Activated T-helper 1 cell treated with Interleukin-2 at 50 U/mL for 16 hours (primary cell): ENCODE measurements around the gene ZMAT5.
"Not testable (repeated sequence)": the region's sequence is repeated elsewhere in the genome, so short reads cannot be mapped to it uniquely, and the experiment has no call there.

Experiments
- DNase-seq: peaks from one replicate; pipeline ENCODE4 v3.0.0-alpha.2; 2020; ENCODE audit warnings: low read depth

Gene ZMAT5

DNA sequence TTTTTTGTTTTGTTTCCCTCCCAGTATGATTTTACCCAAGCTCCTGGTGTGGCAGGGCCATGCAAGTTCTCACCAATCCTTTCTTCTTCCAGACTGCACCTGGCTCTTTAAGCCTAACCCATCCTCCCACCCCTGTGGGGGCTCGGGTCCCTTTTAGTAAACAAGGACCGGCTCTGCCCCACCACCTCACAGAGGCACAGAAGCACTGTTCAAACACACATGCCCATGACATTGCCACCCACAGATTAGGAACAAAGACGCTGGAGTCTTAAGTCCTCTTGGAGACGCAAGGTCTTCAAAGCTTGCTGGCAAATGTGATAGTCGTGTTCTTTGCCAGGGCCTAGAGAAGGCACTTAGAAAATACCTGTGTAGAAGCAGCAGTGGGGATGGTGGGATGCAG is 19.2 kb upstream of the ZMAT5 start:
- DNase-seq = no peak

DNA sequence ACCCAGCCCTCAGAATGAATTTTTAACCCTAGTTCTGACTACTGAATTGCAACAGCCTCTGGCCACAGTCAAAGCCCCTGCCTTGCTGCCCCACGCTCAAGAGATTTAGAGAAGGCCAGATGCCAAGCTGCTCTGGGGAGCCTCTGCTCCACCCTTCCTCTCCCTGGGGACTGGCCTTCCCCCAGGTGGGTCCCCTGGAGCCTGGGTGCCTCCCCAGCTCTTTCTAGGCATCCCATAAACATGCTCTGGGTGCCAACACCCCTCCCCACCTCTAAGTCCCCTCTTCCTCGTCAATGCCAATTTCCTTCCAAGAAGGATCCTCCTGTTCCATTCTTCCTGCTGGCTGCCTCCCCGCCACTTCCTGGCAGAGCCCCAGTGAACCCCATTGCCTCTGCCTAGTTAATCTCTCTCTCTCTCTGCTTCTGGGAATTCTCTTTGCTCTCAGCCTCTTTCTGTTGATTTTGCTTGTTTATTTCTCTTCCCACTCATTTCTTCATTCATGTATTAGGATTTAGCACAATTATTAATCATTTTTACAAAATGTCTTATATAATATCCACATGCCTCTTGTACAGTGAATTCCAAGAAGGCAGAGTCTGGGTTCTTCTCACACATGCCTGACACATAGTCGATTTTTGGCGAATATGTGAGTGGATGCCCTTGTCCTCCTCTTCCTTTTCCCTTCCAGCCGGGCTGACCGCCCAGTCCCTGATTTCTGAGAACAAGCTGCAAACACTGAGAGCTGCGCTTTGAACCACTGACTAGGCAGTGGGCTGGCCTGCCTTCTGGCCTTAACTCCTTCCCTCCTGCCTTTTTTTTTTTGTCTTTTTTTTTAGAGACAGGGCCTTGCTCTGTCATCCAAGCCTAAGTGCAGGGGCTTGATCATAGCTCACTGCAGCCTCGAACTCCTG is 17.9 kb upstream of the ZMAT5 start:
- DNase-seq = no peak

DNA sequence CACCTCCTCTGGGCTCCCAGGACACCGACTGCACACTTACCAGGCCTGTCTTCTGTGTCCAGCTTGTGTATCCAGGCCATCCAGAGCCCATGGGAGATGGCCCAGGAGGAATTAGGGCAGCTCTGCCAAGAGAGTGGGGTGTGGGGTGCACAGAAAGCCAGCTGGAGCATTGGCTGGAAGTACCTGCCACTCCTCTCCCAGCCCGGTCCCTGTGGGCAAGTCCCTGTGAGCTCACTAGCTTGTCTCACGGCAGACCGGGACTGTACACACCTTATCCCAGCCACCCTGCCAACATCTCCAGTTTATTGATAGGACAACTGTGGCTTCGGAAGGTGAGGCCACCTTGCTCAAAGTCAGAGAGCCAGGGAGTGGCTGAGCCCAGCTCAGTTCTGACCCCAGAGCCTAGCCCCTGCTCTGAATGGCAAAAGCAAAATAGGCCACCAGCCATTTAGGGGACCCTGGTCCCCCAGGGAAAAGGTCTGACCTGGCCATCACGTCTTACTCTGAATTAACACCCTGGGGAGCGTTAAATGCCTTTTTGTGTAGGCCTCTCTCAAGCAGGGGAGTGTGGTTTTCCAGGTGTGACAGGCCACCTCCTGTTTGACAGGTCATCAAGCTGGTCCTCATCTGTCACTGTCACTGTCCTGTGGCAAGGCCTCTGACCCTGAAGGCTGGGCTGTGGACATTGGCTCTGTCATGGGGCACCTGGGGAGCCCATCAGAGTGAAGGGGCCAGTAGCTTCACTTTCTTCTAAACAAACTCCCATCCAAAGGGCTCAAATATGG is 15.4 kb upstream of the ZMAT5 start:
- no peak for DNase-seq

DNA sequence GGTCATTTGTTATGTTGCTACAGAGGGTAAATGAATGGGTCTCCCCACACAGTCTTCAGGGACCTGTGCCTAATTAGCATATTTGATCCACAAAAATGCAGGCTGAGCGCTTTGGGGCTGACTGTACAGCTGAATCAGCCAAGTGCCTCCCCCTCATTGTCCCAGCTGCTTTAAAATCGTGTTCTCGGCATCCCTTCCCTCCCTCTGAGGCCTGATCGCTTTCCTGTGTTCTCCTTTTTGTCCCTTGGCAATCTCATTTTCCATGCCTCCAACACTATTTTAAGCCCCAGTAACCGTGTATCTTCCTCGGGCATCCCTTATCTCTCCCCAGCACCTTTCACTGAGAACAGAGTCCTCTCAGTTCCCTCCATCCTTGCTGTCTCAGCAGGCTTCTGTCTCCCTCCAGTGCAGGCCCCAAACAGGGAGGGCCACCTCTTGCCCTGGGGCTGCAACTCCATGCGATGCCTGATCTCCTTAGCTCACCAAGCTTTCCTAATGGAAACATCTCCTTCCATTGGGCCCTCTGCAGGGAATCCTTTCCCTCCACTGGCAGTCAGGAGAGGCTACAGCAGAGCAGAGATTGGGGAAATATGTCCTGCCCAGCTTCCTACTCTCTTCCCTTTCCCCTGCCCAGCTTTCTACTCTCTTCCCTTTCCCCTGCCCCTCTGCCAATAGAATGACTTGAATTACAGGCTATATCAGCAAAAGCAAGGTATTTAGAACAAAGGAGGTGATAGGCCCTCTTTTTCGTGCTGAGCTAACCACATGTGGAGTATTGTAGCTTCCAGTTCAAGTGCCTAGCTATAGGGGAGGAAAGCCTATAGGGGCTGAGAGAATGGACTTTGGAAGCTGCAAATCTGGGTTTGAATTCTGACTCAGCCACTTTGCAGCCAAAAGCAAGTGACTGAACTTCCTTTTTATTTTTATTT is 14.2 kb upstream of the ZMAT5 start:
- DNase-seq = no peak

DNA sequence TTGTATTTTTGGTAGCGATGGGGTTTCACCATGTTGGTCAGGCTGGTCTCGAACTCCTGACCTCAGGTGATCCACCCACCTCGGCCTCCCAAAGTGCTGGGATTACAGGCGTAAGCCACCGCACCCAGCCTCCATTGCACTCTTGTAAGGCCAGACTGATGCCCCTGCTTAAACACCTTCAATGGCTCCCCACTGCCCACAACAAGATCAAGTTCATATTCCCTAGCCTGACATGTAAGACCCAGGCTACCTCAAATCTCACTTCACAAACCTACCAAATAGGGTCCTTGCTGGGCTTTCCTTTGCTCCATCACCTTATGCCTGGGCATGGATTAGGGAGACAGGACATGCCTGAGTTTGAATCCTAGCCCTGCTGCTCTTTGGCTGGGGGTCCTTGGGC is 13.4 kb upstream of the ZMAT5 start:
- no peak for DNase-seq

DNA sequence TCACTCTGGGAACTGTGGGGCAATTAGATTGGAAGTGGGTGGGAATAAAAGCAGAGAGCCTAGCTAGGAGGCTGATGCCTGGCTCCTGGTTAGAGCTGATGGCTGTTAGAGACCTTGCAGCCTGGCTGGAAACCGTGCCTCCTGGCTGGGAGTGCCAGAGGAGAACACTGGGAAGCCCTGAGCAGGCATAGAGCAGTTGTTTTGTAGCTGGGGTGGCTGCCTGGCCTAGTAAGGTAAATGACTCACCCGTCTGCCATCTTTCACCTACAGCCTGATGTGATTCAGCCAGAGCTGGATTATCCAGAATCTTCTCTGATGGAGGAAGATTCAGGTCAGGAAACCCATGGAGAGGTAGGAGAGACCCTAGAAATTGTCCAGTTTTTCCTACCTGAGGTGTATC is 6.4 kb upstream of the ZMAT5 start:
- DNase-seq = no peak

DNA sequence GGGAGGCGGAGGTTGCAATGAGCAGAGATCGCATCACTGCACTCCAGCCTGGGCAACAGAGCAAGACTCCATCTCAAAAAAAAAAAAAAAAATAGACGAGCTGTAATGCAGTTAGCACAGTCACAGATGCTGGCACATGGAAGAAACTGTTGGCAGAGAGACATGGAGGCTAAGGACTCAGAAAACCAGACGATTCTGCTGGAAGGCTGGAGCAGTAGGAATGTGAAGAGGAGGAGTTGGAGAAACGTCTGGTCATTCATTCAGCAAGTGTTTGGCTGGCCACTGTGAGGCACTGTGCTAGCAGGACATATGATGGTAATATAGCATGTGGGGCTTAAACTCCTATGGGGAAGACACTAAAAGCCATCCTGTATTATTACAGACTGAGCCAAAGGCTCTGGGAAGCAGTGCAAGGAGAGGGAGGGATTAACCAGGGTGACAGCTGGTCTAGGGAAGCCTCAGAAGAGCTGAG is 5.4 kb upstream of the ZMAT5 start:
- no peak for DNase-seq

DNA sequence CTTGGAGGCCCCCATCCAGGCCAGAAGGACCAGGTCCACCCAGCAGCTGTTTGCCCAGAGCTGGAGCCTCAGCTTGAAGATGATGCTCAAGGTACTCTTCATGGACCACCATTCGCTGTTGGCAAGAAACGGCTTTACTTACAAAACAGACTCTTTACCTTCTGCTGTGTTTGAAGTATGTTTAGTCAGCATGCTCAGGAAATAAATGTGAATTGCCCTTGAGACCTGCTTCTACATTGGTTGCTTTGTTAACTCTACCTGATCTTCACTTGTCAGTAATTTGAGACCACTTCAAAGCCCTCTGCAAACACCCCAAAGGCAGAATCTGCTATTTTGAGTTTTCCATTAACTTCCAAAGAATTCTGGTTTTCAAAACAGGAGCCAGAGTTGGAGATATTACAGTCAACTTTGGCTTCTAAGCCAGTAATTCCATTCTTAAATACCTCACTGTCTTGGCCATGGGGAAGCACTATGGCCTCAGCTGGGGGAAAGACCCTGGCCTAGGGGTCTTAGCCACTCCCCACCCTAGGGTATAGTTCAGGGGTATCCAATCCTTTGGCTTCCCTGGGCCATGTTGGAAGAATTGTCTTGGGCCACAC is 3.0 kb upstream of the ZMAT5 start:
- no peak for DNase-seq

DNA sequence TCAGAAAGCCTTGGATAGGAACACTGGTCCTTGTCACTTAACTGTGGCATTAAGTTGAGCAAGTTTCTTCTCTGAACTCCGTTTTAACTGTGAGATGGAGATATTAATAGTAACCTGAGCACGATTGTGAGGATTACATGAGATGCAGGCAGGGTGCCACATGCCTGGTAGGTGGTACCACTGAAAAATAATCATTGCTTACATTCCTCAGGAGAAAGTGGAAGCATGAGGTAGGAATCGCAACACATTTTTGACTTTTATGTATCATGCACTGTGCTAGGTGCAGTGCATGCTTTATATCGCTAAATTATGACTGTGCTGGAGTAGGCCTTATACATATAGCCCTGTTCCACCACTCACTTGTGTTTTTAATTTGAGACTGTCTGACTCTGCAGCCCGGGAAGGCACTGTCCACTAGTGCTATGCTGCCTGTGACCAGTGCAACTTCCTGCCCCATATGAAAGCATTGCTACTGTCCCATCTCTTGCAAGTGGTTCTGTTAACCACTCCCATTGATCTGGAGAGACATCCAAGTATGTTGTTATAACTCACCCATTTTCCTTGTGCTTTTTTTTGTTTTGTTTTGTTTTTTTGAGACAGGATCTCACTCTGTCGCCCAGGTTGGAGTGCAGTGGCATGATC is 1.4 kb upstream of the ZMAT5 start:
- DNase-seq = no peak

DNA sequence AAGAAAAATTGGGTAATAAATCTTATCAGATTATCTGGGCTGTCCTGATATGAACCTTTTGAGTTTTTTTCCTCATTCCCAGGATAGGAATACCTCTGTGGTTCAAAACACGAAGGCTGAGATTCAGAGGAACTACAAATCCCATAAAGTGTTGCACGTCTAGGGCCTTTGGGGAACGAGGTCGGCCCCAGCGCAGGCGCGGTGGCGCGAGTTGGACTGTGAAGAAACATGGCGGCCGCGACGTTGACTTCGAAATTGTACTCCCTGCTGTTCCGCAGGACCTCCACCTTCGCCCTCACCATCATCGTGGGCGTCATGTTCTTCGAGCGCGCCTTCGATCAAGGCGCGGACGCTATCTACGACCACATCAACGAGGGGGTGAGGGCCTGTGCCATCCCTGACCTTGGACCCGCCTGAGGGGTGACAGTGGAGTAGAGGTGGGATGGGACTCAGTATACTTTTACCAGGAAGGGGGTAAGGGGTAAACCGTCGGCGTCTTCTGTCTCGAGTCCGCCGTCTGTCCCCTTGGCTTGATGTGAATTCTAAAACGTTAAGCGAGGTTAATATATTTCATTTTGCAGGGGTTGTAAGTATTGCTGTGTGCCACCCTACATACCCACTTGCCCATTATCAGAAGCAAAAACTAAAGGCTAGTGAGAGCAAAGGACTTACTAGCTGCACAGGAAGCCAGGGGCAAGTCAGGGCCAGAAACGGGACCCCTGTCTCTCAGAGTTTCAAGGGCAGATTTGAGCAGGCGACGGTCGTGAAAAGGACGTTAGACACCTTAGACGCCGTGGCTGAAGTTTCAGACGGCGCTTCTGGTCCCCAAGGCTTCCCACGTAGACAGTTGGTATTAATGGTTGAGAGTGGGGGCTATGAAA is 604 bp upstream of the ZMAT5 start, which contains the start of gene UQCR10:
Gene UQCR10 (plus strand): TSS at position 199 of the 881 bp plus-strand sequence. CDS start 30 bp downstream, at position 229.
- DNase-seq = peak; percentile 84

DNA sequence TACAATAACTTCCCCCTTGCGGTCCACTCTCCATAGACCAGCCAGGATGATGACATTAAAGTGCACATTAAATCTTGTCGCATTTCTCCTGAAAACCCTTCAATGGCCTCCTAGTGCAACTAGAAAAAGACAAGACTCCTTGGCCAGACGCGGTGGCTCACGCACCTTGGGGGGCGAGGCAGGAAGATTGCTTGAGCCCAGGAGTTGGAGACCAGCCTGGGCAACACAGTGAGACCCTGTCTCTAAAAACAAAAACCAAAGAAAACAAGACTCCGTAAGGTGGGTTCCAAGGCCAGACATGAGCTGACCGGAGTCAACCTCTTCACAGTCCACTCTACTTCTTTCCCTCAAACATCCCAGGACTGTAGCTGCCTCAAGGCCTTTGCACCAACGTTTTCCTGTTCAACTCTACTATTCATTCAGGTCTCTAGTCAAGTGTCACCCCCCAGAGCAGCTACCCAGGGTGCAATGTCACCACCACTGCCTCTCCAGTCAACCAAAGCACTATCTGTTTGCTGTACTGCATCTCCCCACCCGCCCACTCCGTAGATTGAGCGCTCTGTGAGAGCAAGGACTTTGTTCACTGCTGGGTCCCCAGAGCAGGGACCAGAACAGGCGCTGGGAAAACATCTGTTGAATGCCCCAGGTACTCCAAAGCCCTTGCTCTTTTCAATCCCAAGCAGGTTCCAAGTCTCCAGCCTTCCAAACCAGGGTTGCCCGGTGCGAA is 739 bp downstream of the ZMAT5 start:
- DNase-seq = no peak

DNA sequence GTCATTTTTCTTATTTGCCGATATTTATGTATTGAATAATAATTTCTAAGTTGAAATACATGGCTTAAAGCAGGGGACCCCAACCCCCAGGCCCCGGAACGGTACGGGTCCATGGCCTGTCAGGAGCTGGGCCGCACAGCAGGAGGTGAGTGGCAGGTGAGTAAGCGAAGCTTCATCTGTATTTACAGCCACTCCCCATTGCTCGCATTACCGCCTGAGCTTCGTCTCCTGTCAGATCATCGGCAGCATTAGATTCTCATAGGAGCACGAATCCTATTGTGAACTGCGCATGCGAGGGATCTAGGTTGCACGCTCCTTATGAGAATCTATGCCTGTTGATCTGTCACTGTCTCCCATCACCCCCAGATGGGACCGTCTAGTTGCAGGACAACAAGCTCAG is 4.5 kb downstream of the ZMAT5 start:
- no peak for DNase-seq

DNA sequence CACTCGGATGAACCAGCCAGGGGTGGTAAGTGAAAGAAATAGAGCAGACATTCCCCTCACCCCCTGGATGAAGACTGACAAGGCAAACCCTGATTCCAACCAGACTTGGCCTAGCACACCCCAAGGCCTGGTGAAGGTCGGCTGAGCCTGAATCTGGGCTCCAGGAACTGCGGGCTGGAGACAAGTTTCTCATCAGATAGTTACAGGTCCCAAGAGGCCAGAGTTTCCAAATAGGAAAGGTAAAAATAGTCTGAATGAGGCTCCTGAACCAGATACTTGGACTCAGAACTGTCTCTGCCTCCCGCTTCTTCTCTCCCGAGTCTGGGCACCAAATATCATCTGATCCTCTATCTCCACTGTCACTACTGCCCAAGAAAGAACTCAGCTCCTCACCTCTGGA is 7.8 kb downstream of the ZMAT5 start:
- DNase-seq = no peak

DNA sequence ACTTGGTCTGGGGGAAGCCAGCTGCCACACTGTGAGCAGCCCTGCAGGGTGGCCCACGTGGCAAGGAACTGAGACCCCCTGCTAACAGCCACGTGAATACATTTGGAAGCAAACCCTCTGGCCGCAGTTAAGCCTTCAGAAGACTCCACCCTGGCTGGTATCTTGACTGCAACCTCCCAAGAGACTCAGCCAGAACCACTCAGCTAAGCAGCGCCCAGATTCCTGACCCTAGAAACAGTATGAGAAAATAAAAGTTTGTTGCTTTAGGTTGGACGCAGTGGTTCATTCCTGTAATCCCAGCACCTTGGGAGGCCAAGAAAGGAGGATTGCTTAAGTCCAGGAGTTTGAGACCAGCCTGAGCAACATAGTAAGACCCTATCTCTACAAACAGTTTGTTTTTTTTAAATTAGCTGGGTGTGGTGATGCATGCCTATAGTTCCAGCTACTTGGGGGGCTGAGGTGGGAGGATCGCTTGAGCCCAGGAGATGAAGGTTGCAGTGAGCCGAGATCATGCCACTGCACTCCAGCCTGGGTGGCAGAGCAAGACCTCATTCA is 8.7 kb downstream of the ZMAT5 start:
- no peak for DNase-seq

DNA sequence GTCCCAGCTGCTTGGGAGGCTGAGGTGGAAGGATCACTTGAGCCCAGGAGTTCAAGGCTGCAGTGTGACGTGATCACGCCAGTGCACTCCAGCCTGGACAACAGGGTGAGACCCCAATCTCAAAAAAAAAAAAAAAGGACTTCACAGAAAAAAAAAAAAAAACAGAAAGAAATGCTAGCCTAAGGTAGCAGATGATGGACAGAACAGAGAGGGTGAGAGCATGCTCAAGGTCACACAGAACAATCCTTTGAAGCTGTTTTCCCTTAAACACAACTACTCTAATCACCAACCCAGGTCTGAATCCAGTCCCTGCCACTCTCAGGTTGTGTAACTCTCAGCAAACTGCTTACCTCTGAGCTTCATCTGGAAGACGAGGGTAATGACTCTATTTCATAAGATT is 9.7 kb downstream of the ZMAT5 start:
- DNase-seq = no peak

DNA sequence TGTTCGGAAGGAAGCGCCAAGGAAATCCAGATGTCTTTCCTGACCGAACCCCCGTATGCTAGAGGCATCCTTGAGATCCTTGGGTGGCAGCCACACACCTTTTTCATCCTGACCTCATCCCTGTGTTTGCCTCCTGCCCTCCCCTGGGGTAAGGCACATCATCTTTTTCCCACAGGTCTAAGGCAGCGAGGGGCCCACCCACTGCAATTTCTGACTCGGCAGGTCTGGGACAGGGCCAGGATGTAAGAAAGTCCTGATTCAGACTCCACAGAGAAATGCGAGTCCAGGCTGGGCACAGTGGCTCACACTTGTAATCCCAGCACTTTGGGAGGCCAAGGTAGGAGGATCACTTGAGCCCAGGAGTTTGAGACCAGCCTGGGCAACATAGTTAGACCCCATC is 10.5 kb downstream of the ZMAT5 start:
- no peak for DNase-seq

DNA sequence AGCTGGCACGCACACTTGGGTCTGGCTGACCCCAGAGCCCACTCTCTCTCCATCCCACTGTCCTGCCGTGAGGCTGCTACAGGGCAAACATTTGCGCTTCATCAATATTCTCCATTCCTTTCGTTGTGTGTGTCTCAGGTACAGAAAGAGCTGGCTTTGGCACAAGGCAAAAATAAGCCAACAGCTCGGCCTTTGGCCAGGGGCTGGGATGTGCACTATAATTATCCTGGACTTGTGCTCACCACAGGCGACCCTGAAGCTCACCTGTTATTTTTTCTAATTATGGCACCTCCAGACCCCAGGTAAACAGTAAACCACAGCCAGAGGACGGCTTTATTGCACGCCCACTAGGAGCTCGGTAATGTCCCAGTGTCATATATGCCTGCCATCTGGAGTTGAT is 10.9 kb downstream of the ZMAT5 start:
- DNase-seq = no peak

DNA sequence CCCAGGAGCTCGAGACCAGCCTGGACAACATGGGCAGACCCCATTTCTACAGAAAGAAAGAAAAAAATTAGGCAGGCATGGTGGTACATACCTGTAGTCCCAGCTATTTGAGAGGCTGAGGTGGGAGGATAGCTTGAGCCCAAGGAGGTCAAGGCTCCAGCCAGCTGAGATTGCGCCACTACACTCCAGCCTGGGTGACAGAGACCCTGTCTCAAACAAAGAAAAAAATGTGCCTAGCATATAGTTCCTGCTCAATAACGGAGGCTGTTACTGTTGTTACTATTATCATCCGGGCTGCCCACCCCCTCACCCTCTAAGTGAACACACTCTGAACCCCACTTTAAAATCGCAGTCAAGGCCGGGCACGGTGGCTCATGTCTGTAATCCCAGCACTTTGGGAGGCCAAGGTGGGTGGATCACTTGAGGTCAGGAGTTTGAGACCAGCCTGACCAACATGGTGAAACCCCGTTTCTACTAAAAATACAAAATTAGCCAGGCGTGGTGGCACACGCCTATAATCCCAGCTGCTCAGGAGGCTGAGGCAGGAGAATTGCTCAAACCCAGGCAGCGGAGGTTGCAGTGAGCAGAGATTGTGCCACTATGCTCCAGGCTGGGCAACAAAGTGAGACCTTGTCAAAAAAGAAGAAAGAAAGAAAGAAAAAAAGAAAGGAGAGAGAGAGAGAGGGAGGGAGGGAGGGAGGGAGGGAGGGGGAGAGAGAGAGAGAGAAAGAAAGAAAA is 12.0 kb downstream of the ZMAT5 start:
- DNase-seq = not testable (repeated sequence)
